Stomach (tissue), 9 donors: ENCODE measurements around the gene EIF4G1. TPM values are rescaled to one million over a fixed set of nuclear protein-coding genes. Genes with fewer than 3 reads are reported as not detected.

Source experiments
- DNase-seq, 2 donors: peaks; one replicate each; pipeline versions ENCODE4 v3.0.0 to v3.0.0-alpha.2; 2013 to 2019
- H3K27ac ChIP-seq, 5 donors: fragments of 200-600 bp in 4 of 5; sonication (generic) in 4 of 5; one replicate each; pipeline ENCODE4 v1.5.1; 2013 to 2019; ENCODE audit warnings: mild to moderate bottlenecking in 1 of 5, moderate library complexity in 1 of 5
- H3K27me3 ChIP-seq, 3 donors: fragments of 200-600 bp; sonication (generic); one replicate each; pipeline ENCODE4 v1.5.1; 2017 to 2019; ENCODE audit warnings: mixed run types in 1 of 3
- H3K36me3 ChIP-seq, 4 donors: fragments of 200-600 bp; sonication (generic); 1 replicate in 3 of 4; 2 replicates in 1 of 4; pipeline ENCODE4 v1.5.1; 2016 to 2019
- H3K4me1 ChIP-seq, 4 donors: fragments of 200-600 bp; sonication (generic); one replicate each; pipeline ENCODE4 v1.5.1; 2016 to 2019
- H3K4me3 ChIP-seq, 4 donors: fragments of 200-600 bp; sonication (generic) in 3 of 4; one replicate each; pipeline ENCODE4 v1.5.1; 2016 to 2019; ENCODE audit warnings: mild to moderate bottlenecking in 1 of 4
- H3K9me3 ChIP-seq, 4 donors: fragments of 200-600 bp; sonication (generic); one replicate each; pipeline ENCODE4 v1.5.1; 2016 to 2019
- CTCF ChIP-seq, 7 experiments: fragments of 450-650 bp in 4 of 7; fragments of 200-600 bp in 3 of 7; sonication (generic) in 3 of 7; IDR thresholded peaks; one replicate each; pipeline ENCODE4 v1.5.1; 2016 to 2019; ENCODE audit warnings: antibody characterized with exemption in 7 of 7, control low read depth in 2 of 7, mild to moderate bottlenecking in 1 of 7
- EP300 ChIP-seq: sonication (generic); formaldehyde crosslinking; IDR thresholded peaks from one replicate; pipeline ENCODE4 v1.6.1; 2017; ENCODE audit warnings: antibody characterized with exemption
- POLR2A ChIP-seq, 4 donors: fragments of 450-650 bp; IDR thresholded peaks; one replicate each; pipeline ENCODE4 v1.6.1; 2016; ENCODE audit warnings: antibody characterized with exemption in 4 of 4, control low read depth in 2 of 4, mild to moderate bottlenecking in 1 of 4, moderate library complexity in 1 of 4
- POLR2AphosphoS5 ChIP-seq, 3 donors: sonication (generic); formaldehyde crosslinking; IDR thresholded peaks; one replicate each; pipeline ENCODE4 v1.6.1; 2016; ENCODE audit warnings: antibody characterized with exemption in 3 of 3
- WGBS, 5 donors: extraction: QIAGEN DNeasy Blood & Tissue Kit in 3 of 5; methylation state at CpG; one replicate each; pipeline versions ENCODE4 v1.1.5 to v1.1.7; 2013 to 2018; 5-methylcytosine and 5-hydroxymethylcytosine counted together
- intact Hi-C: fragments of 100-400 bp; cut with DNase I; formaldehyde crosslinking; loops from one replicate; pipeline ENCODE4 v1.15.1; 2023; ENCODE audit warnings: low total_unique reads
- polyA plus RNA-seq, 3 donors: library from polyadenylated mRNA; stranded (reverse); fragments of 200-250 nt; gene quantifications; one replicate each; pipeline ENCODE4 v1.2.3, GENCODE V29; 2013
- total RNA-seq, 5 donors: library from RNA; depleted of rRNA; stranded (reverse); fragments of >200 nt; gene quantifications; one replicate each; pipeline versions ENCODE4 v1.1.0 to v1.2.3, GENCODE V29; 2014 to 2016
- donor health status: healthy with polysubstance abuse.
- donor health status: Bipolar disorder and iron deficiency.
- donor health status: healthy.

EIF4G1 gene
- total and polyA plus RNA-seq, 8 donors: 86.5 to 572 (median 181) TPM

GRCh38 chr3:184375747-184376461 lies 61.5 kb downstream of the EIF4G1 start:
- no peaks in the 10 kb centered on the region for H3K9me3 ChIP-seq
- H3K27ac ChIP-seq: no peak overlapping the region
- H3K4me1 ChIP-seq: peaks cover 14 to 44% (median 39%) of the 10 kb centered on the region in 4 donors
- H3K4me3 ChIP-seq: no peak overlapping the region
- TF ChIP-seq EP300: no peak
- TF ChIP-seq POLR2A (IDR thresholded peaks at IDR 0.05): no peak
- no peak for TF ChIP-seq POLR2AphosphoS5 (IDR thresholded peaks at IDR 0.05)
- no peak for TF ChIP-seq CTCF (IDR thresholded peaks at IDR 0.05)
- 86 to 89% (median 87%) methylated on average over 12 of the region's 12 CpGs for WGBS, 5 donors
- H3K36me3 ChIP-seq: no peaks in the 10 kb centered on the region
- intact Hi-C loops: loop anchor here (10.0 kb wide), 1 partner anchor 139 kb away; no protein-coding TSS in a partner anchor
- peaks cover 0 to 47% (median 20%) of the 10 kb centered on the region in 3 donors for H3K27me3 ChIP-seq
- no peak for DNase-seq

- no peak overlapping the region for H3K4me3 ChIP-seq
- peaks cover 23 to 45% (median 37%) of the 10 kb centered on the region in 4 donors for H3K4me1 ChIP-seq
- H3K27me3 ChIP-seq: peaks cover 0 to 62% (median 32%) of the 10 kb centered on the region in 3 donors
- DNase-seq: no peak
- 47 to 63% (median 57%) methylated on average over 5 of the region's 5 CpGs for WGBS, 5 donors
- intact Hi-C loops: loop anchor here (10.0 kb wide), 1 partner anchor 137 kb away; no protein-coding TSS in a partner anchor
- H3K9me3 ChIP-seq: no peaks in the 10 kb centered on the region
- TF ChIP-seq EP300 (no peak), POLR2AphosphoS5 (IDR thresholded peaks at IDR 0.05) (no peak), CTCF (IDR thresholded peaks at IDR 0.05) (no peak), POLR2A (IDR thresholded peaks at IDR 0.05) (no peak)
- H3K27ac ChIP-seq: peak overlapping the region in 4 of 5 donors; percentile 28 to 79 (median 74)
- no peaks in the 10 kb centered on the region for H3K36me3 ChIP-seq
These were observed 63.0 kb downstream of the EIF4G1 start for GRCh38 chr3:184377374-184377773.

- 69 to 74% (median 72%) methylated on average over 6 to 7 of the region's 7 CpGs for WGBS, 5 donors
- Histone ChIP-seq H3K4me3 (no peak within 1 kb of the TSS), H3K4me1 (peaks cover 23 to 45% (median 37%) of the 10 kb centered on the region in 4 donors), H3K36me3 (peaks cover 0 to 5% (median 0%) of the 10 kb centered on the region in 4 donors), H3K9me3 (no peaks in the 10 kb centered on the region), H3K27ac (peak within 1 kb of the TSS; percentile 14 to 79 (median 71)), H3K27me3 (peaks cover 0 to 68% (median 32%) of the 10 kb centered on the region in 3 donors)
- intact Hi-C loops: loop anchor here (10.0 kb wide), 1 partner anchor 137 kb away; no protein-coding TSS in a partner anchor
- no peak for TF ChIP-seq POLR2A (IDR thresholded peaks at IDR 0.05)
- TF ChIP-seq POLR2AphosphoS5 (IDR thresholded peaks at IDR 0.05): peak in 1 of 3 donors; percentile 3
- peak in 1 of 2 donors; percentile 55 for DNase-seq
These were observed 63.6 kb downstream of the EIF4G1 start, which contains the start of gene THPO for GRCh38 chr3:184377882-184378445. Gene THPO (minus strand): TSS chr3:184378207. CDS start chr3:184376259, 1,948 bp downstream.

GRCh38 chr3:184378651-184379357 lies 64.4 kb downstream of the EIF4G1 start:
- peaks cover 23 to 45% (median 37%) of the 10 kb centered on the region in 4 donors for H3K4me1 ChIP-seq
- peak overlapping the region in 4 of 5 donors; percentile 39 to 79 (median 74) for H3K27ac ChIP-seq
- intact Hi-C loops: loop anchor here (10.0 kb wide), 1 partner anchor 136 kb away; no protein-coding TSS in a partner anchor
- no peaks in the 10 kb centered on the region for H3K9me3 ChIP-seq
- H3K4me3 ChIP-seq: no peak overlapping the region
- H3K36me3 ChIP-seq: peaks cover 0 to 7% (median 0%) of the 10 kb centered on the region in 4 donors
- DNase-seq: no peak
- 73 to 78% (median 75%) methylated on average over 10 of the region's 10 CpGs for WGBS, 5 donors
- peaks cover 0 to 71% (median 32%) of the 10 kb centered on the region in 3 donors for H3K27me3 ChIP-seq
- TF ChIP-seq POLR2AphosphoS5 (IDR thresholded peaks at IDR 0.05) (no peak), POLR2A (IDR thresholded peaks at IDR 0.05) (no peak), CTCF (IDR thresholded peaks at IDR 0.05) (no peak), EP300 (no peak)
